HepG2 (cell line): Measurements from ENCODE around the gene HOXA7. TPM values are rescaled to one million over a fixed set of nuclear protein-coding genes. Genes with fewer than 3 reads are reported as not detected.

Experiments used
- FOSL1 ChIP-seq: sonication (generic); formaldehyde crosslinking; IDR thresholded peaks from 2 replicates; pipeline ENCODE4 v1.9.0; 2021; ENCODE audit warnings: missing genetic modification reagents, borderline replicate concordance
- FOXC1 ChIP-seq: sonication (generic); formaldehyde crosslinking; IDR thresholded peaks from 2 replicates; pipeline ENCODE4 v1.8.0; 2022; ENCODE audit warnings: mild to moderate bottlenecking, missing genetic modification reagents, borderline replicate concordance
- HNRNPL ChIP-seq: fragments of 200-400 bp; formaldehyde crosslinking; IDR thresholded peaks from 2 replicates; pipeline ENCODE4 v1.6.1; 2017; ENCODE audit warnings: mild to moderate bottlenecking, low read depth, low read length
- SMAD9 ChIP-seq: sonication (generic); formaldehyde crosslinking; IDR thresholded peaks from 2 replicates; pipeline ENCODE4 v1.5.1; 2020; ENCODE audit warnings: mild to moderate bottlenecking, missing genetic modification reagents
- ZFP41 ChIP-seq: sonication (generic); formaldehyde crosslinking; IDR thresholded peaks from 2 replicates; pipeline ENCODE4 v1.4.0; 2020; ENCODE audit warnings: mild to moderate bottlenecking, missing genetic modification reagents, borderline replicate concordance
- ZNF44 ChIP-seq: sonication (generic); formaldehyde crosslinking; IDR thresholded peaks from 2 replicates; pipeline ENCODE4 v1.5.1; 2020; ENCODE audit warnings: mild to moderate bottlenecking, missing genetic modification reagents
- polyA plus RNA-seq, 8 experiments: library from polyadenylated mRNA; depleted of rRNA in 3 of 8; stranded (reverse) in 7 of 8; unstranded in 1 of 8; fragments of >200 nt; fragmentation: Illumina TruSeq in 4 of 8; extraction: Trizol in 4 of 8; gene quantifications; 2 replicates each; pipeline versions ENCODE4 v1.2.1 to v1.2.3, GENCODE V29; 2011 to 2016; ENCODE audit warnings: low read depth in 4 of 8, missing spikeins in 1 of 8, mixed read lengths in 1 of 8; ENCODE audit not compliant: insufficient read depth in 1 of 8
- total RNA-seq, 5 experiments: library from RNA; depleted of rRNA; stranded (reverse); fragments of >200 nt; fragmentation: Illumina TruSeq; extraction: Trizol; gene quantifications; 2 replicates each; pipeline ENCODE4 v1.2.3, GENCODE V29; 2016; ENCODE audit warnings: low read depth in 1 of 5
- TF ChIP-seq, protein P1 (sequence below): sonication (generic); formaldehyde crosslinking; IDR thresholded peaks from 2 replicates; pipeline ENCODE4 v1.4.0; 2020; ENCODE audit warnings: missing genetic modification reagents
- TF ChIP-seq, protein P2 (sequence below): sonication (generic); formaldehyde crosslinking; IDR thresholded peaks from 2 replicates; pipeline ENCODE4 v1.4.0; 2020; ENCODE audit warnings: missing genetic modification reagents, low read depth, mild to moderate bottlenecking, borderline replicate concordance
- TF ChIP-seq, protein P3 (sequence below): sonication (generic); formaldehyde crosslinking; IDR thresholded peaks from 2 replicates; pipeline ENCODE4 v1.5.1; 2020; ENCODE audit warnings: missing genetic modification reagents, mild to moderate bottlenecking, borderline replicate concordance
- TF ChIP-seq, protein P4 (sequence below): sonication (generic); formaldehyde crosslinking; IDR thresholded peaks from 2 replicates; pipeline ENCODE4 v1.4.0; 2020; ENCODE audit warnings: missing genetic modification reagents
- TF ChIP-seq, protein P5 (sequence below): sonication (generic); formaldehyde crosslinking; IDR thresholded peaks from 2 replicates; pipeline ENCODE4 v1.4.0; 2020; ENCODE audit warnings: mild to moderate bottlenecking, missing genetic modification reagents

HOXA7 gene
- total and polyA plus RNA-seq, 2 of the 13 experiments (the other 11 are each of a cell fraction or from before 2014, with no cell fraction given), result 0.05 TPM; not detected in 1

DNA sequence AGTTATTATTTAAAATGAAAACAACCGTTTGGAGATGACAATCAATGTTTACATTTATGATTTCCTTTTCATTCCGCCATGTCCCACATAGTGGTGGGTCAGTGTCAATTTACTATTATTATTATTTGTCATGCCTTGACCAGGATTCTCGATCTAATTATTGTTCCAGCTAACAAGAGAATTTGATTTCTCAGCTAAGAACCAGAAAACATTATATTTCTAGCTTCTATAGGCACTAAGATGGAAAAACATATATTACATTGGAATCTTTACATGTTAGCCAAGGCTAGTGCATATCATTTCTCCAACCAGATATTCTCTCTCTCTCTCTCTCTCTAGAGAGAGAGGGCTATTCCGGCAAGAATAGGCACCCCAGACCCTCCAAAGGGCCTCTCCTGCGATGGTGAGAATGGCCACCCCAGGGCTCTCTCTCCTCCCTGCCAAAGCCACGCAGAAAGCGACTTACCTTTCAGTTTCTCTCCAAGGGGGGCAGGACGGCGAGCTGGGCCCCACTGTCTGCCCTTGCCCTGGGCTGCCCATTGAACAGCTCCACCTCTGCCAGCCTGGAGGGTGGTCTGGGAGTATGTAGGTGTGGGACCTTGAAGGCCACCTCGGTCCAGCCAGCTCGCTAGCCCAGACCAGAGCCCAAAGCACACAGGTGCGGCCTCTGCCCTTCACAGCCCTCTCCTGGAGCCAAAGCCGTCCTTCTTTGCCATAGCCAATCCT lies 6.5 kb downstream of the HOXA7 start (continued):
- TF ChIP-seq, protein P1, sequence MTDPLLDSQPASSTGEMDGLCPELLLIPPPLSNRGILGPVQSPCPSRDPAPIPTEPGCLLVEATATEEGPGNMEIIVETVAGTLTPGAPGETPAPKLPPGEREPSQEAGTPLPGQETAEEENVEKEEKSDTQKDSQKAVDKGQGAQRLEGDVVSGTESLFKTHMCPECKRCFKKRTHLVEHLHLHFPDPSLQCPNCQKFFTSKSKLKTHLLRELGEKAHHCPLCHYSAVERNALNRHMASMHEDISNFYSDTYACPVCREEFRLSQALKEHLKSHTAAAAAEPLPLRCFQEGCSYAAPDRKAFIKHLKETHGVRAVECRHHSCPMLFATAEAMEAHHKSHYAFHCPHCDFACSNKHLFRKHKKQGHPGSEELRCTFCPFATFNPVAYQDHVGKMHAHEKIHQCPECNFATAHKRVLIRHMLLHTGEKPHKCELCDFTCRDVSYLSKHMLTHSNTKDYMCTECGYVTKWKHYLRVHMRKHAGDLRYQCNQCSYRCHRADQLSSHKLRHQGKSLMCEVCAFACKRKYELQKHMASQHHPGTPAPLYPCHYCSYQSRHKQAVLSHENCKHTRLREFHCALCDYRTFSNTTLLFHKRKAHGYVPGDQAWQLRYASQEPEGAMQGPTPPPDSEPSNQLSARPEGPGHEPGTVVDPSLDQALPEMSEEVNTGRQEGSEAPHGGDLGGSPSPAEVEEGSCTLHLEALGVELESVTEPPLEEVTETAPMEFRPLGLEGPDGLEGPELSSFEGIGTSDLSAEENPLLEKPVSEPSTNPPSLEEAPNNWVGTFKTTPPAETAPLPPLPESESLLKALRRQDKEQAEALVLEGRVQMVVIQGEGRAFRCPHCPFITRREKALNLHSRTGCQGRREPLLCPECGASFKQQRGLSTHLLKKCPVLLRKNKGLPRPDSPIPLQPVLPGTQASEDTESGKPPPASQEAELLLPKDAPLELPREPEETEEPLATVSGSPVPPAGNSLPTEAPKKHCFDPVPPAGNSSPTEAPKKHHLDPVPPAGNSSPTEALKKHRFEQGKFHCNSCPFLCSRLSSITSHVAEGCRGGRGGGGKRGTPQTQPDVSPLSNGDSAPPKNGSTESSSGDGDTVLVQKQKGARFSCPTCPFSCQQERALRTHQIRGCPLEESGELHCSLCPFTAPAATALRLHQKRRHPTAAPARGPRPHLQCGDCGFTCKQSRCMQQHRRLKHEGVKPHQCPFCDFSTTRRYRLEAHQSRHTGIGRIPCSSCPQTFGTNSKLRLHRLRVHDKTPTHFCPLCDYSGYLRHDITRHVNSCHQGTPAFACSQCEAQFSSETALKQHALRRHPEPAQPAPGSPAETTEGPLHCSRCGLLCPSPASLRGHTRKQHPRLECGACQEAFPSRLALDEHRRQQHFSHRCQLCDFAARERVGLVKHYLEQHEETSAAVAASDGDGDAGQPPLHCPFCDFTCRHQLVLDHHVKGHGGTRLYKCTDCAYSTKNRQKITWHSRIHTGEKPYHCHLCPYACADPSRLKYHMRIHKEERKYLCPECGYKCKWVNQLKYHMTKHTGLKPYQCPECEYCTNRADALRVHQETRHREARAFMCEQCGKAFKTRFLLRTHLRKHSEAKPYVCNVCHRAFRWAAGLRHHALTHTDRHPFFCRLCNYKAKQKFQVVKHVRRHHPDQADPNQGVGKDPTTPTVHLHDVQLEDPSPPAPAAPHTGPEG, result peak; percentile 31; the same call in 1 of the 2 replicates
- TF ChIP-seq, protein P2, sequence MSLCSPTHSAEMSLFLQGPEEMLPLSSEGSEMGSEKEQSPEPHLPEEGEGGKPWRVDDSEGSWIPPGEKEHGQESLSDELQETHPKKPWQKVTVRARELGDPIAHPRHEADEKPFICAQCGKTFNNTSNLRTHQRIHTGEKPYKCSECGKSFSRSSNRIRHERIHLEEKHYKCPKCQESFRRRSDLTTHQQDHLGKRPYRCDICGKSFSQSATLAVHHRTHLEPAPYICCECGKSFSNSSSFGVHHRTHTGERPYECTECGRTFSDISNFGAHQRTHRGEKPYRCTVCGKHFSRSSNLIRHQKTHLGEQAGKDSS (CRISPR knock-in tag), result peak; percentile 11; the same call in 1 of the 2 replicates
- TF ChIP-seq, protein P3, sequence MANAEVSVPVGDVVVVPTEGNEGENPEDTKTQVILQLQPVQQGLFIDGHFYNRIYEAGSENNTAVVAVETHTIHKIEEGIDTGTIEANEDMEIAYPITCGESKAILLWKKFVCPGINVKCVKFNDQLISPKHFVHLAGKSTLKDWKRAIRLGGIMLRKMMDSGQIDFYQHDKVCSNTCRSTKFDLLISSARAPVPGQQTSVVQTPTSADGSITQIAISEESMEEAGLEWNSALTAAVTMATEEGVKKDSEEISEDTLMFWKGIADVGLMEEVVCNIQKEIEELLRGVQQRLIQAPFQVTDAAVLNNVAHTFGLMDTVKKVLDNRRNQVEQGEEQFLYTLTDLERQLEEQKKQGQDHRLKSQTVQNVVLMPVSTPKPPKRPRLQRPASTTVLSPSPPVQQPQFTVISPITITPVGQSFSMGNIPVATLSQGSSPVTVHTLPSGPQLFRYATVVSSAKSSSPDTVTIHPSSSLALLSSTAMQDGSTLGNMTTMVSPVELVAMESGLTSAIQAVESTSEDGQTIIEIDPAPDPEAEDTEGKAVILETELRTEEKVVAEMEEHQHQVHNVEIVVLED, result no peak
- TF ChIP-seq, protein P4, sequence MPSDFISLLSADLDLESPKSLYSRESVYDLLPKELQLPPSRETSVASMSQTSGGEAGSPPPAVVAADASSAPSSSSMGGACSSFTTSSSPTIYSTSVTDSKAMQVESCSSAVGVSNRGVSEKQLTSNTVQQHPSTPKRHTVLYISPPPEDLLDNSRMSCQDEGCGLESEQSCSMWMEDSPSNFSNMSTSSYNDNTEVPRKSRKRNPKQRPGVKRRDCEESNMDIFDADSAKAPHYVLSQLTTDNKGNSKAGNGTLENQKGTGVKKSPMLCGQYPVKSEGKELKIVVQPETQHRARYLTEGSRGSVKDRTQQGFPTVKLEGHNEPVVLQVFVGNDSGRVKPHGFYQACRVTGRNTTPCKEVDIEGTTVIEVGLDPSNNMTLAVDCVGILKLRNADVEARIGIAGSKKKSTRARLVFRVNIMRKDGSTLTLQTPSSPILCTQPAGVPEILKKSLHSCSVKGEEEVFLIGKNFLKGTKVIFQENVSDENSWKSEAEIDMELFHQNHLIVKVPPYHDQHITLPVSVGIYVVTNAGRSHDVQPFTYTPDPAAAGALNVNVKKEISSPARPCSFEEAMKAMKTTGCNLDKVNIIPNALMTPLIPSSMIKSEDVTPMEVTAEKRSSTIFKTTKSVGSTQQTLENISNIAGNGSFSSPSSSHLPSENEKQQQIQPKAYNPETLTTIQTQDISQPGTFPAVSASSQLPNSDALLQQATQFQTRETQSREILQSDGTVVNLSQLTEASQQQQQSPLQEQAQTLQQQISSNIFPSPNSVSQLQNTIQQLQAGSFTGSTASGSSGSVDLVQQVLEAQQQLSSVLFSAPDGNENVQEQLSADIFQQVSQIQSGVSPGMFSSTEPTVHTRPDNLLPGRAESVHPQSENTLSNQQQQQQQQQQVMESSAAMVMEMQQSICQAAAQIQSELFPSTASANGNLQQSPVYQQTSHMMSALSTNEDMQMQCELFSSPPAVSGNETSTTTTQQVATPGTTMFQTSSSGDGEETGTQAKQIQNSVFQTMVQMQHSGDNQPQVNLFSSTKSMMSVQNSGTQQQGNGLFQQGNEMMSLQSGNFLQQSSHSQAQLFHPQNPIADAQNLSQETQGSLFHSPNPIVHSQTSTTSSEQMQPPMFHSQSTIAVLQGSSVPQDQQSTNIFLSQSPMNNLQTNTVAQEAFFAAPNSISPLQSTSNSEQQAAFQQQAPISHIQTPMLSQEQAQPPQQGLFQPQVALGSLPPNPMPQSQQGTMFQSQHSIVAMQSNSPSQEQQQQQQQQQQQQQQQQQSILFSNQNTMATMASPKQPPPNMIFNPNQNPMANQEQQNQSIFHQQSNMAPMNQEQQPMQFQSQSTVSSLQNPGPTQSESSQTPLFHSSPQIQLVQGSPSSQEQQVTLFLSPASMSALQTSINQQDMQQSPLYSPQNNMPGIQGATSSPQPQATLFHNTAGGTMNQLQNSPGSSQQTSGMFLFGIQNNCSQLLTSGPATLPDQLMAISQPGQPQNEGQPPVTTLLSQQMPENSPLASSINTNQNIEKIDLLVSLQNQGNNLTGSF (CRISPR knock-in tag), result no peak
- TF ChIP-seq ZNF44 (no peak), FOSL1 (no peak), FOXC1 (CRISPR knock-in tag) (peak; percentile 20; the same call in 1 of the 2 replicates), SMAD9 (no peak), HNRNPL (0 out of 2 replicates have a peak, but pooled peaks have one; percentile 64), ZFP41 (CRISPR knock-in tag) (no peak)
- TF ChIP-seq, protein P5, sequence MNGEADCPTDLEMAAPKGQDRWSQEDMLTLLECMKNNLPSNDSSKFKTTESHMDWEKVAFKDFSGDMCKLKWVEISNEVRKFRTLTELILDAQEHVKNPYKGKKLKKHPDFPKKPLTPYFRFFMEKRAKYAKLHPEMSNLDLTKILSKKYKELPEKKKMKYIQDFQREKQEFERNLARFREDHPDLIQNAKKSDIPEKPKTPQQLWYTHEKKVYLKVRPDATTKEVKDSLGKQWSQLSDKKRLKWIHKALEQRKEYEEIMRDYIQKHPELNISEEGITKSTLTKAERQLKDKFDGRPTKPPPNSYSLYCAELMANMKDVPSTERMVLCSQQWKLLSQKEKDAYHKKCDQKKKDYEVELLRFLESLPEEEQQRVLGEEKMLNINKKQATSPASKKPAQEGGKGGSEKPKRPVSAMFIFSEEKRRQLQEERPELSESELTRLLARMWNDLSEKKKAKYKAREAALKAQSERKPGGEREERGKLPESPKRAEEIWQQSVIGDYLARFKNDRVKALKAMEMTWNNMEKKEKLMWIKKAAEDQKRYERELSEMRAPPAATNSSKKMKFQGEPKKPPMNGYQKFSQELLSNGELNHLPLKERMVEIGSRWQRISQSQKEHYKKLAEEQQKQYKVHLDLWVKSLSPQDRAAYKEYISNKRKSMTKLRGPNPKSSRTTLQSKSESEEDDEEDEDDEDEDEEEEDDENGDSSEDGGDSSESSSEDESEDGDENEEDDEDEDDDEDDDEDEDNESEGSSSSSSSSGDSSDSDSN (CRISPR knock-in tag), result peak; percentile 77
